Suprapubic skin (tissue), 4 donors: ENCODE data around the gene DBN1.

Experiments used
- POLR2A ChIP-seq, 2 donors: fragments of 450-650 bp; IDR thresholded peaks; one replicate each; pipeline ENCODE4 v1.6.1; 2017; ENCODE audit warnings: antibody characterized with exemption in 2 of 2, mild to moderate bottlenecking in 2 of 2, moderate library complexity in 2 of 2
- POLR2AphosphoS5 ChIP-seq, 3 donors: sonication (generic); formaldehyde crosslinking; IDR thresholded peaks; one replicate each; pipeline ENCODE4 v1.6.1; 2017; ENCODE audit warnings: antibody characterized with exemption in 3 of 3

DNA sequence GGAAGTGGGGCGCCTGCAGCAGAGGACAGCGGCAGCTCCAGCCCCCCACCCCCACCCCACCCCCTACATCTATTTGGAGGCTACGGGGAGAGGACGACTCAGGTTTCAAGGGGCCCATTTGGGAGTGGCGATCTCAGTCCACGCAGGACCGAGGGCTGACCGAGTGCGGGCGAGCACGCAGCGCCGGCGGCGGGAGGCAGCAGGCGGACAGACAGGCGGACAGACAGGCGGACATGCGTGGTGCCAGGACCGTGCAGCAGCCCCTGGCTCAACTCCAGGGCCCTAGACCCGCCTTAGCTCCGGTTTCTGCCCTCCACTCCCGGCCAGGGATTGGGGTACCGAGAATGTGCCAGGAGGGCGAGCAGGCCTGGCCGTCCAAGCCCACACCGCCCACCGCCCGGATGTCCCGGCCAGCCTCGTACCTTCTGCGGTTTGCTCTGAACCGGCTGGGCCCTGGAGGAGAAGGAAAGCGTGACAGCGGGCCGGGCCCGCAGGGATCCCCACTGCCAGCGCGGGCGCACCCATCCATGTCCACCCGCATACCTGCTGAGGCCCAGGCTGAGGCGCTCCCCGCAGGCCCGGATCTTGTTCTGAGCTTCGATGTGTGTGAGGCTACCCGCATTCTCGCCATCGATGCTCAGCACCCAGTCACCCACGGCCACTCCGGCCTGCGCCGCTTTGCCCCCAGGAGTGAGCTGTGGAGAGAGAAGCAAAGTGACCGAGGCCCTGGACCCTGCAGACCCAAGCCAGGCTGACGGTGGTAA is 18.7 kb upstream of the DBN1 start:
- TF ChIP-seq POLR2A (IDR thresholded peaks at IDR 0.05) (no peak), POLR2AphosphoS5 (IDR thresholded peaks at IDR 0.05) (no peak)
